Measurements from ENCODE around the gene CCL24. TPM values are rescaled to one million over a fixed set of nuclear protein-coding genes. Genes with fewer than 3 reads are reported as not detected.
"Not testable (repeated sequence)": the region's sequence is repeated elsewhere in the genome, so short reads cannot be mapped to it uniquely, and the experiment has no call there.

Gene CCL24
- total and polyA plus RNA-seq, 5 donors from 2014 or later: not detected

DNA sequence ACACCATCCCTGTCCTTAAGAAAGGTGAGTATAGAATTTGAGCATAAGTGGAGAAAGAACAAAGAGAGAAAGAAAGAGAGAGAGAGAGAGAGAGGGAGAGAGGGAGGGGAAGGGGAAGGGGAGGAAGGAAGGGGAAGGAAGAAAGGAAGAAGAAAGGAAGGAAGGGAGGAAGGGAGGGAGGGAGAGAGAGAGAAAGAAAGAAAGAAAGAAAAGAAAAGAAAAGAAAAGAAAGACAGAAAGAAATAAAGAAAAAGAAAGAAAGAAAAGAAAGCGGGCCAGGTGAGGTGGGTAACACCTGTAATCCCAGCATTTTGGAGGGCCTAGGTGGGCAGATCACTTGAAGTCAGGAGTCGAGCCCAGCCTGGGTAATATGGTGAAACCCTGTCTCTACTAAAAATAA is 19.9 kb downstream of the CCL24 start:
- Histone ChIP-seq H3K4me3 (ENCODE audit: low read depth, low read length) (no peak overlapping the region), H3K27ac (ENCODE audit: insufficient read depth, low read length, poor library complexity, severe bottlenecking) (no peak overlapping the region), H3K4me1 (ENCODE audit: control insufficient read depth, insufficient read depth, low read length, poor library complexity, severe bottlenecking) (no peaks in the 10 kb centered on the region), H3K36me3 (ENCODE audit: control insufficient read depth, insufficient read depth, low read length) (no peaks in the 10 kb centered on the region), H3K9me3 (ENCODE audit: control insufficient read depth in 2 of 2, low read length in 2 of 2) (no peaks in the 10 kb centered on the region), H3K27me3 (ENCODE audit: control insufficient read depth, insufficient read depth, low read length) (no peaks in the 10 kb centered on the region)
- H3K9me3 Mint-ChIP-seq: no peaks in the 10 kb centered on the region
- no peak overlapping the region for H3K4me3 Mint-ChIP-seq
- H3K36me3 Mint-ChIP-seq: no peaks in the 10 kb centered on the region
- no peak overlapping the region for H3K27ac Mint-ChIP-seq
- H3K4me1 Mint-ChIP-seq: peaks cover 0 to 1% (median 0%) of the 10 kb centered on the region in 4 donors
- H3K27me3 Mint-ChIP-seq: peaks cover 9% of the 10 kb centered on the region
- DNase-seq (no peak), ATAC-seq (ENCODE audit: low read depth in 2 of 2) (no peak)

DNA sequence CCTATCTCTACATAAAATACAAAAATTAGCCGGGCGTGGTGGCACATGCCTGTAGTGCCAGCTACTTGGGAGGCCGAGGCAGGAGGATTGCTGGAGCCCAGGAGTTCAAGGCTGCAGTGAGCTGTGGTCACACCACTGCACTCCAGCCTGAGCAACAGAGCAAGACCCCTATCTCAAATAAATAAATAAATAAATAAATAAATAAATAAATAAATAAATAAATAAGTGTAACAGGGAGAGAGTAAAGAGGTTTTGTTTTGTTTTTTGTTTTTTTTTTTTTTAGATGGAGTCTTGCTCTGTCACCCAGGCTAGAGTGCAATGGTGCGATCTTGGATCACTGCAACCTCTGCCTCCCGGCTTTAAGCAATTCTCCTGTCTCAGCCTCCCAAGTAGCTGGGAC is 21.0 kb downstream of the CCL24 start:
- H3K9me3 Mint-ChIP-seq; H3K9me3 ChIP-seq (ENCODE audit: control insufficient read depth in 2 of 2, low read length in 2 of 2); H3K27me3 ChIP-seq (ENCODE audit: control insufficient read depth, insufficient read depth, low read length); H3K27ac Mint-ChIP-seq; H3K4me1 Mint-ChIP-seq; H3K27me3 Mint-ChIP-seq; DNase-seq; H3K36me3 Mint-ChIP-seq; H3K27ac ChIP-seq (ENCODE audit: insufficient read depth, low read length, poor library complexity, severe bottlenecking); H3K4me3 ChIP-seq (ENCODE audit: low read depth, low read length); H3K4me3 Mint-ChIP-seq; H3K36me3 ChIP-seq (ENCODE audit: control insufficient read depth, insufficient read depth, low read length); H3K4me1 ChIP-seq (ENCODE audit: control insufficient read depth, insufficient read depth, low read length, poor library complexity, severe bottlenecking); ATAC-seq (ENCODE audit: low read depth in 2 of 2): not testable (repeated sequence)

DNA sequence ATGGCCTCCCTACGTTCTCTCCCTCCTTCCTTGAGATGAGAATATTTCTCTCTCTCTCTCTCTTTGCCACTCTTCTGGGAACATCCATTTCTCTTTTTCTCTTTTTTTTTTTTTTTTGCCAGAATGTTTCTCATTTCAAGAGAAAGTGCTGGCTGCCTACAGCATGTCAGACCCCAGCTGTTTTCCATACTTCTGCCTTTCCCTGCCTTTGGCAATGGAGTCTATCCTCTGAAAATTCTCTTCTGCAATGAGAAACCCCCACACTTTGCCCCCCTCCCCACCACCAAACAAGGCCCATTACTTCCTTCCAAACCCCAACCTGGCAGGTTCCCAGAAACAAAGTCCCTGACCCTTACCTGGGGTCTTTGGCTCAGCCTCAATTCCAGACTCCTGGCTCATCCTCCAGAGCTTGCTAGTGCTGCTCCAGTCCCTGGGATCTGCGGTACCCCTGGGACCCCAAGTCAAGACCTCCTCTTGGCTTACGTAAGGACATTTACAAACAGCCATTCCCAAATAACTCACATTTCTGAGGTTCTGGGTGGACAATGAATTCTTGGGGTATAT is 24.2 kb downstream of the CCL24 start:
- H3K4me3 ChIP-seq (ENCODE audit: low read depth, low read length): no peak overlapping the region
- H3K36me3 ChIP-seq (ENCODE audit: control insufficient read depth, insufficient read depth, low read length): no peaks in the 10 kb centered on the region
- no peaks in the 10 kb centered on the region for H3K9me3 Mint-ChIP-seq
- no peaks in the 10 kb centered on the region for H3K9me3 ChIP-seq (ENCODE audit: control insufficient read depth in 2 of 2, low read length in 2 of 2)
- H3K27me3 Mint-ChIP-seq: peaks cover 5% of the 10 kb centered on the region
- no peak overlapping the region for H3K4me3 Mint-ChIP-seq
- H3K27me3 ChIP-seq (ENCODE audit: control insufficient read depth, insufficient read depth, low read length): no peaks in the 10 kb centered on the region
- no peak overlapping the region for H3K27ac ChIP-seq (ENCODE audit: insufficient read depth, low read length, poor library complexity, severe bottlenecking)
- H3K4me1 ChIP-seq (ENCODE audit: control insufficient read depth, insufficient read depth, low read length, poor library complexity, severe bottlenecking): no peaks in the 10 kb centered on the region
- no peaks in the 10 kb centered on the region for H3K36me3 Mint-ChIP-seq
- ATAC-seq (ENCODE audit: low read depth in 2 of 2) (no peak), DNase-seq (no peak)
- no peaks in the 10 kb centered on the region for H3K4me1 Mint-ChIP-seq
- no peak overlapping the region for H3K27ac Mint-ChIP-seq

DNA sequence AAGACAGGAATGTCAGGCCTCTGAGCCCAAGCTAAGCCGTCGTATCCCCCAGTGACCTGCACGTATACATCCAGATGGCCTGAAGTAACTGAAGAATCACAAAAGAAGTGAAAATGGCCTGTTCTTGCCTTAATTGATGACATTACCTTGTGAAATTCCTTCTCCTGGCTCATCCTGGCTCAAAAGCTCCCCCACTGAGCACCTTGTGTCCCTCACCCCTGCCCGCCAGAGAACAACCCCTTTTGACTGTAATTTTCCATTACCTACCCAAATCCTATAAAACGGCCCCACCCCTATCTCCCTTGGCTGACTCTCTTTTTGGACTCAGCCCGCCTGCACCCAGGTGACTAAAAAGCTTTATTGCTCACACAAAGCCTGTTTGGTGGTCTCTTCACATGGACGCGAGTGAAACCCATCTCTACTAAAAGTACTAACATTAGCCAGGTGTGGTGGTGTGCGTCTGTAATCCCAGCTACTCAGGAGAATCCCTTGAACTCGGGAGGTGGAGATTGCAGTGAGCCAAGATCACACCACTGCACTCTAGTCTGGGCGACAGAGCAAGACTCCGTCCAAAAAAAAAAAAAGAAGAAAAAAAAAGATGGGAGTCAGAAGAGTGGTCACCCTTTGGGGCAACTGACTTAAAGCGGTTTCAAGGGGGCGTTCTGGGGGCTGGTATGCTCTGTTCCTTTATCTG is 25.3 kb downstream of the CCL24 start:
- H3K4me1 ChIP-seq (ENCODE audit: control insufficient read depth, insufficient read depth, low read length, poor library complexity, severe bottlenecking); H3K9me3 Mint-ChIP-seq; DNase-seq; H3K27me3 Mint-ChIP-seq; H3K27me3 ChIP-seq (ENCODE audit: control insufficient read depth, insufficient read depth, low read length); H3K36me3 Mint-ChIP-seq; H3K4me1 Mint-ChIP-seq; H3K9me3 ChIP-seq (ENCODE audit: control insufficient read depth in 2 of 2, low read length in 2 of 2); H3K4me3 ChIP-seq (ENCODE audit: low read depth, low read length); H3K27ac Mint-ChIP-seq; H3K27ac ChIP-seq (ENCODE audit: insufficient read depth, low read length, poor library complexity, severe bottlenecking); H3K4me3 Mint-ChIP-seq; H3K36me3 ChIP-seq (ENCODE audit: control insufficient read depth, insufficient read depth, low read length); ATAC-seq (ENCODE audit: low read depth in 2 of 2): not testable (repeated sequence)

DNA sequence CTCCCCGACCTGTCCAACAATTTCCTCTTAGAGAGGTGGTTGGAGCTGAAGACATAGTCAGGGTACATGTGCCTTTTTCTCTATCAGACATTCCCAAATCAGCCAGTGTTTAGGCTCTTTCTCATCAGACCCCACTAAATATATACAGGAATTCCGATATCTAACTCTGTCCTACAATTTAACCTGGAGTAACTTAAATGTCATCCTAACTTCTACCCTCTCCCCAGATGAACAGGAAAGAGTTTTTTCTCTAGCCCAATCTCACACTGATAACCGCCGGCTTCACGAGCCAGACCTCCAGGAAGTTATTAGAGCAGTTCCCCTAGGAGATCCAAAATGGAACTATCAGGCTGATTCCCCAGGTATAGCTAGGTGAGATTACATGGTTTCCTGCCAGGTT is 30.5 kb downstream of the CCL24 start:
- H3K36me3 Mint-ChIP-seq; H3K9me3 ChIP-seq (ENCODE audit: control insufficient read depth in 2 of 2, low read length in 2 of 2); H3K4me1 ChIP-seq (ENCODE audit: control insufficient read depth, insufficient read depth, low read length, poor library complexity, severe bottlenecking); H3K27me3 ChIP-seq (ENCODE audit: control insufficient read depth, insufficient read depth, low read length); H3K4me3 ChIP-seq (ENCODE audit: low read depth, low read length); H3K9me3 Mint-ChIP-seq; H3K4me3 Mint-ChIP-seq; H3K27ac ChIP-seq (ENCODE audit: insufficient read depth, low read length, poor library complexity, severe bottlenecking); H3K4me1 Mint-ChIP-seq; DNase-seq; H3K36me3 ChIP-seq (ENCODE audit: control insufficient read depth, insufficient read depth, low read length); ATAC-seq (ENCODE audit: low read depth in 2 of 2): not testable (repeated sequence)
- H3K27ac Mint-ChIP-seq: peak overlapping the region in 1 of 3 donors; percentile 0
- peaks cover 27% of the 10 kb centered on the region for H3K27me3 Mint-ChIP-seq

DNA sequence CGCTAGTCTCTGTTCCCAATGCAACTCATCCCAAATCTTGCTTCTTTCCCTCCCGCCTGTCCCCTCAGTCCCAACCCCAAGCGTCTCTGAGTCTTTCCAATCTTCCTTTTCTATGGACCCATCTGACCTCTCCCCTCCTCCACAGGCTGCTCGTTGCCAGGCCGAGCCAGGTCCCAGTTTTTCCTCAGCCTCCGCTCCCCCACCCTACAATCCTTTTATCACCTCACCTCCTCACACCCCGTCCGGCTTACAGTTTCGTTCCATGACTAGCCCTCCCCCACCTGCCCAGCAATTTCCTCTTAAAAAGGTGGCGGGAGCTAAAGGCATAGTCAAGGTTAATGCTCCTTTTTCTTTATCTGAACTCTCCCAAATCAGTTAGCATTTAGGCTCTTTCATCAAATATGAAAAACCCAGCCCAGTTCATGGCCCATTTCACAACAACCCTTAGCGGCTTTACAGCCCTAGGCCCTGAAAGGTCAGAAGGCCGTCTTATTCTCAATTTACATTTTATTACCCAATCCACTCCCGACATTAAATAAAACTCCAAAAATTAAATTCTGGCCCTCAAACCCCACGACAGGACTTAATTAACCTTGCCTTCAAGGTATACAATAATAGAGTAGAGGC is 32.8 kb downstream of the CCL24 start:
- H3K4me3 ChIP-seq (ENCODE audit: low read depth, low read length); DNase-seq; H3K9me3 ChIP-seq (ENCODE audit: control insufficient read depth in 2 of 2, low read length in 2 of 2); H3K4me1 ChIP-seq (ENCODE audit: control insufficient read depth, insufficient read depth, low read length, poor library complexity, severe bottlenecking); H3K36me3 ChIP-seq (ENCODE audit: control insufficient read depth, insufficient read depth, low read length); H3K27me3 ChIP-seq (ENCODE audit: control insufficient read depth, insufficient read depth, low read length); ATAC-seq (ENCODE audit: low read depth in 2 of 2); H3K27ac ChIP-seq (ENCODE audit: insufficient read depth, low read length, poor library complexity, severe bottlenecking); H3K9me3 Mint-ChIP-seq; H3K4me3 Mint-ChIP-seq; H3K36me3 Mint-ChIP-seq: not testable (repeated sequence)
- Mint-ChIP-seq H3K4me1 (peaks cover 0 to 18% (median 10%) of the 10 kb centered on the region in 4 donors), H3K27ac (peak overlapping the region in 2 of 3 donors; percentile 34 to 85), H3K27me3 (peaks cover 32% of the 10 kb centered on the region)

DNA sequence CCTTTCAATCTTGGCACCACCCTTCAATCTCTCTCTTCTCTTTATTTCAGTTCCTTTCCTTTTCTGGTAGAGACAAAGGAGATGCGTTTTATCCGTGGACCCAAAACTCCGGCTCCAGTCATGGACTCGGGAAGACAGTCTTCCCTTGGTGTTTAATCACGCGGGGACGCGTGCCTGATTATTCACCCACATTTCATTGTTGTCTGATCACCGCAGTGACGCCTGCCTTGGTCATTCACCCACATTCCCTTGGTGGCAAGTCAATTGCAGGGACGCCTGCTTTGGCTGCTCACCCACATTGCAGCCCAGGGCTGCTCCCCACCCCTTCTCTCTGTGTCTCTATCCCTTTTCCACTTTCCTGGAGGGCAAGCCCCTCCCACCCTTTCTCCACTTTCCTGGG is 34.1 kb downstream of the CCL24 start:
- not testable (repeated sequence) for H3K36me3 Mint-ChIP-seq; H3K4me3 ChIP-seq (ENCODE audit: low read depth, low read length); H3K4me1 ChIP-seq (ENCODE audit: control insufficient read depth, insufficient read depth, low read length, poor library complexity, severe bottlenecking); H3K36me3 ChIP-seq (ENCODE audit: control insufficient read depth, insufficient read depth, low read length); H3K9me3 ChIP-seq (ENCODE audit: control insufficient read depth in 2 of 2, low read length in 2 of 2); H3K9me3 Mint-ChIP-seq; ATAC-seq (ENCODE audit: low read depth in 2 of 2); H3K27ac ChIP-seq (ENCODE audit: insufficient read depth, low read length, poor library complexity, severe bottlenecking); H3K4me3 Mint-ChIP-seq; H3K27me3 ChIP-seq (ENCODE audit: control insufficient read depth, insufficient read depth, low read length); DNase-seq
- Mint-ChIP-seq H3K4me1 (peaks cover 0 to 19% (median 11%) of the 10 kb centered on the region in 4 donors), H3K27me3 (peaks cover 32% of the 10 kb centered on the region), H3K27ac (peak overlapping the region in 1 of 3 donors; percentile 64)

DNA sequence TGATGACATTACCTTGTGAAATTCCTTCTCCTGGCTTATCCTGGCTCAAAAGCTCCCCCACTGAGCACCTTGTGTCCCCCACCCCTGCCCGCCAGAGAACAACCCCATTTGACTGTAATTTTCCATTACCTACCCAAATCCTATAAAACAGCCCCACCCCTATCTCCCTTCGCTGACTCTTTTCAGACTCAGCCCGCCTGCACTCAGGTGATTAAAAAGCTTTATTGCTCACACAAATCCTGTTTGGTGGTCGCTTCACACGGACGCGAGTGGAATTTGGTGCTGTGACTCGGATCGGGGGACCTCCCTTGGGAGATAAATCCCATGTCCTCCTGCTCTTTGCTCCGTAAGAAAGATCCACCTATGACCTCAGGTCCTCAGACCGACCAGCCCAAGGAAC is 34.6 kb downstream of the CCL24 start:
- not testable (repeated sequence) for ATAC-seq (ENCODE audit: low read depth in 2 of 2); H3K4me3 ChIP-seq (ENCODE audit: low read depth, low read length); H3K4me3 Mint-ChIP-seq; H3K27ac ChIP-seq (ENCODE audit: insufficient read depth, low read length, poor library complexity, severe bottlenecking); DNase-seq; H3K4me1 ChIP-seq (ENCODE audit: control insufficient read depth, insufficient read depth, low read length, poor library complexity, severe bottlenecking); H3K9me3 ChIP-seq (ENCODE audit: control insufficient read depth in 2 of 2, low read length in 2 of 2); H3K9me3 Mint-ChIP-seq; H3K27me3 ChIP-seq (ENCODE audit: control insufficient read depth, insufficient read depth, low read length); H3K36me3 Mint-ChIP-seq; H3K36me3 ChIP-seq (ENCODE audit: control insufficient read depth, insufficient read depth, low read length)
- peak overlapping the region in 1 of 3 donors; percentile 64 for H3K27ac Mint-ChIP-seq
- H3K27me3 Mint-ChIP-seq: peaks cover 32% of the 10 kb centered on the region
- H3K4me1 Mint-ChIP-seq: peaks cover 0 to 19% (median 11%) of the 10 kb centered on the region in 4 donors
